HL-60 (cell line): ENCODE data around the gene PPIP5K2.

ENCODE experiments used
- DNase-seq, 2 experiments: peaks; one replicate each; pipeline ENCODE4 v3.0.0-alpha.2; 2010 to 2020; ENCODE audit warnings: low read depth in 1 of 2, low spot score in 1 of 2
- H3K27ac ChIP-seq: fragments of 250-450 bp; sonication (Bioruptor Pico); replicated peaks from 2 replicates; pipeline ENCODE4 v1.5.1; 2020; ENCODE audit warnings: mild to moderate bottlenecking, moderate library complexity
- H3K27me3 ChIP-seq: fragments of 250-450 bp; sonication (Bioruptor Pico); 2 replicates; pipeline ENCODE4 v1.5.1; 2021; ENCODE audit warnings: mild to moderate bottlenecking, moderate library complexity; ENCODE audit not compliant: insufficient read depth, poor library complexity, severe bottlenecking
- H3K4me3 ChIP-seq: replicated peaks from 2 replicates; pipeline ENCODE4 v1.5.1; 2011; ENCODE audit warnings: mild to moderate bottlenecking, control low read depth, low read length; ENCODE audit not compliant: insufficient read depth
- GABPA ChIP-seq: IDR thresholded peaks from 2 replicates; pipeline ENCODE4 v1.6.1; 2012; ENCODE audit warnings: low read depth
- POLR2AphosphoS5 ChIP-seq: IDR thresholded peaks from 2 replicates; pipeline ENCODE4 v1.6.1; 2012; ENCODE audit warnings: low read depth
- SPI1 ChIP-seq: IDR thresholded peaks from 2 replicates; pipeline ENCODE4 v1.6.1; 2012; ENCODE audit warnings: low read depth, mild to moderate bottlenecking, borderline replicate concordance
- TF ChIP-seq, protein P1 (sequence below): IDR thresholded peaks from one replicate; pipeline ENCODE4 v1.5.1; 2011; ENCODE audit warnings: low read length, control low read depth, inconsistent platforms; ENCODE audit not compliant: insufficient read depth
- TF ChIP-seq, protein P2 (sequence below): IDR thresholded peaks from 2 replicates; pipeline ENCODE4 v1.6.1; 2012; ENCODE audit warnings: low read depth; ENCODE audit not compliant: insufficient replicate concordance

The PPIP5K2 gene

DNA sequence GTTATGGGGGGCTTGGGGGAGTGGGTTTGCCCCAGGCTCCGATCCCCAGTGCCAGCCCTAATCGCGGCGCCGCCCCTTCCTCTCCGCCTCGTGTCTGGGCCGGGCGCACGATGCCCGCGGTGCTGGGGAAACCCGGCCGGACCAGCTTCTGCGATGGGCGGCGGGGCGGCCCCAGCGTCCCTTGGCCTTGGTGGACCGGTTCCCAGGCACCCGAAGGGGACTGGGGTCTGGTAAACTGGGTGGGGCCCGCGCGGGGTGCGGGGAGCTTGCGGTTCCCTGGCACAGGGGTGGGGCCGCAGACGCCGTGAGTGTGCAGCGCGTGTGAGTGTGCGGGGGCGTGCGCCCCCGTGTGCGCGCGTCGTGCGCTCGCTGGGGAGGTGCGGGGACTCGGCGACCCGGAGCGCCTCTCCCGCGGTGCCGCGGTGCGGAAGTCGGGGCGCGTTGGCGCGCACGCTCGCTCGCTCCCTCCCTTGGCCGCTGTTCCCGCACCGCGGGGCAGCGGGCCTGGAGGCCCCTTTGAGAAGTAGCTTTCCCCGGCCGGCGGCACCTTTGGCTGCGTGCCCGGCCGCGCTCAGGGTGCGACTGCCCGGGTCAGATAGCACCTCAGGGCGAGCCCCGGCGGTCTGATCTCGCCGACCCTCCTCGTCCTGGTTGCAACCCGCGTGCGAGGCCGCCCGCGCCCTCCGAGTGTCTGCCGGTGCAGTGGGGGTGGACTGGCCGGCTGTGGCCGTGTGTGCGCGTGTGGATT is 139.0 kb downstream of the PPIP5K2 start:
- TF ChIP-seq, protein P1, sequence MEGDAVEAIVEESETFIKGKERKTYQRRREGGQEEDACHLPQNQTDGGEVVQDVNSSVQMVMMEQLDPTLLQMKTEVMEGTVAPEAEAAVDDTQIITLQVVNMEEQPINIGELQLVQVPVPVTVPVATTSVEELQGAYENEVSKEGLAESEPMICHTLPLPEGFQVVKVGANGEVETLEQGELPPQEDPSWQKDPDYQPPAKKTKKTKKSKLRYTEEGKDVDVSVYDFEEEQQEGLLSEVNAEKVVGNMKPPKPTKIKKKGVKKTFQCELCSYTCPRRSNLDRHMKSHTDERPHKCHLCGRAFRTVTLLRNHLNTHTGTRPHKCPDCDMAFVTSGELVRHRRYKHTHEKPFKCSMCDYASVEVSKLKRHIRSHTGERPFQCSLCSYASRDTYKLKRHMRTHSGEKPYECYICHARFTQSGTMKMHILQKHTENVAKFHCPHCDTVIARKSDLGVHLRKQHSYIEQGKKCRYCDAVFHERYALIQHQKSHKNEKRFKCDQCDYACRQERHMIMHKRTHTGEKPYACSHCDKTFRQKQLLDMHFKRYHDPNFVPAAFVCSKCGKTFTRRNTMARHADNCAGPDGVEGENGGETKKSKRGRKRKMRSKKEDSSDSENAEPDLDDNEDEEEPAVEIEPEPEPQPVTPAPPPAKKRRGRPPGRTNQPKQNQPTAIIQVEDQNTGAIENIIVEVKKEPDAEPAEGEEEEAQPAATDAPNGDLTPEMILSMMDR, result no peak
- TF ChIP-seq, protein P2, sequence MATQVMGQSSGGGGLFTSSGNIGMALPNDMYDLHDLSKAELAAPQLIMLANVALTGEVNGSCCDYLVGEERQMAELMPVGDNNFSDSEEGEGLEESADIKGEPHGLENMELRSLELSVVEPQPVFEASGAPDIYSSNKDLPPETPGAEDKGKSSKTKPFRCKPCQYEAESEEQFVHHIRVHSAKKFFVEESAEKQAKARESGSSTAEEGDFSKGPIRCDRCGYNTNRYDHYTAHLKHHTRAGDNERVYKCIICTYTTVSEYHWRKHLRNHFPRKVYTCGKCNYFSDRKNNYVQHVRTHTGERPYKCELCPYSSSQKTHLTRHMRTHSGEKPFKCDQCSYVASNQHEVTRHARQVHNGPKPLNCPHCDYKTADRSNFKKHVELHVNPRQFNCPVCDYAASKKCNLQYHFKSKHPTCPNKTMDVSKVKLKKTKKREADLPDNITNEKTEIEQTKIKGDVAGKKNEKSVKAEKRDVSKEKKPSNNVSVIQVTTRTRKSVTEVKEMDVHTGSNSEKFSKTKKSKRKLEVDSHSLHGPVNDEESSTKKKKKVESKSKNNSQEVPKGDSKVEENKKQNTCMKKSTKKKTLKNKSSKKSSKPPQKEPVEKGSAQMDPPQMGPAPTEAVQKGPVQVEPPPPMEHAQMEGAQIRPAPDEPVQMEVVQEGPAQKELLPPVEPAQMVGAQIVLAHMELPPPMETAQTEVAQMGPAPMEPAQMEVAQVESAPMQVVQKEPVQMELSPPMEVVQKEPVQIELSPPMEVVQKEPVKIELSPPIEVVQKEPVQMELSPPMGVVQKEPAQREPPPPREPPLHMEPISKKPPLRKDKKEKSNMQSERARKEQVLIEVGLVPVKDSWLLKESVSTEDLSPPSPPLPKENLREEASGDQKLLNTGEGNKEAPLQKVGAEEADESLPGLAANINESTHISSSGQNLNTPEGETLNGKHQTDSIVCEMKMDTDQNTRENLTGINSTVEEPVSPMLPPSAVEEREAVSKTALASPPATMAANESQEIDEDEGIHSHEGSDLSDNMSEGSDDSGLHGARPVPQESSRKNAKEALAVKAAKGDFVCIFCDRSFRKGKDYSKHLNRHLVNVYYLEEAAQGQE, result no peak
- DNase-seq, result peak in 1 of 2 experiments; percentile 40
- Histone ChIP-seq H3K4me3 (peak overlapping the region; percentile 70), H3K27me3 (no peaks in the 10 kb centered on the region), H3K27ac (peak overlapping the region; percentile 91)

DNA sequence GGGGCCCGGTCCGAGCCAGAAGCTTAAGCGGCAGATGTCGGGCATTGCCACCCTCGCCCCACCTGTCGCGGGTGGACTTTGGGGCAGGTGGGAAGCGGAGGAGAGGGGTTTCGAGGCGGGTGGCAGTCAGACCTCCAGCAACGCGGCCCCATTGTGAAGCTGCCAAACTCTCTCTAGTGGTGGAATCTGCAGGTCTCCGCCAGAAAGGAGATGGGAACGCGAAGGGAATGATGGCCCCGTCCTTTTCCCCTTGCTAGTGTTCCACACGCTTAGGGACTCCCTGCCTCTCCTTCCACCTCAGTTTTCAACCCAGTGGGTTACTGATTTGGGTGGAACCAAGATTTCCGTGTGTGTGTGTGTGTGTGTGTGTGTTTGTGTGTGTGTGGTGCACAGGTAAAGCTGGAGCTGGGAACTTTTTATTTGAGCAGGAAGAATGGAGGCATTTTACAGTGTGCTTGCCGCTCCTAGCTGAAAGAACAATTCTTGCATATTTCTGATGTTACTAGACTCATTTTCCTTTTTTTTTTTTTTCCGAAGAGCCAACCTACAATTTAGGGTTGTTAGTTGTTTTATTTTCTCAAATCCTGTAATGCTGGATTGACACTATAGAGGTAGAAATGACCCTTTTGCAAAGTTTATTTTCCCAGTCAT is 139.7 kb downstream of the PPIP5K2 start:
- DNase-seq, result no peak
- Histone ChIP-seq H3K27ac (peak overlapping the region; percentile 91), H3K27me3 (no peaks in the 10 kb centered on the region), H3K4me3 (peak overlapping the region; percentile 70)
- no peak; the same call in 1 of the 2 replicates for TF ChIP-seq POLR2AphosphoS5
- TF ChIP-seq SPI1, result no peak
- no peak for TF ChIP-seq GABPA

DNA sequence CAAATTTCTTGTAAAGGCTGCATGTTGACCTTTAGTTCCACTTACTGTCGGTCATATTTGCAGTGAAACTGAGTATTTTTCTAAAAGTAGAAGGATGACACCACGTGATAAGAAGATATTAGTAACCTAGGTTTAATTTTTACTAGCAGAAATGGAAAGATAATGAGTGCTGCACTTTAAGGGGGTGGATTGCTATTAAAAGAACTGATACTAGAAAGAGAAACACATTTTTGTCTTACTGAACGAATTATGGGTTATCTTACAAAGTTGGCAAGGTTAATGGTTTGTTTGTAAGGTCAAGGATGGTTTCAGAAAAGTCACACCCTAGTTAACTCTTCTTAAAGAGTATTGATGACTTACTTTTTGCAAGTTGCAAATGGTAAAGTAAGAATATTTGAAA is 140.8 kb downstream of the PPIP5K2 start:
- Histone ChIP-seq H3K27ac (no peak overlapping the region), H3K27me3 (no peaks in the 10 kb centered on the region), H3K4me3 (no peak overlapping the region)
- TF ChIP-seq POLR2AphosphoS5 (no peak), GABPA (no peak), SPI1 (no peak)
- TF ChIP-seq, protein P2, result no peak
- TF ChIP-seq, protein P1, result no peak
- no peak for DNase-seq
